ENCODE measurements around the gene STXBP4.

The STXBP4 gene

DNA sequence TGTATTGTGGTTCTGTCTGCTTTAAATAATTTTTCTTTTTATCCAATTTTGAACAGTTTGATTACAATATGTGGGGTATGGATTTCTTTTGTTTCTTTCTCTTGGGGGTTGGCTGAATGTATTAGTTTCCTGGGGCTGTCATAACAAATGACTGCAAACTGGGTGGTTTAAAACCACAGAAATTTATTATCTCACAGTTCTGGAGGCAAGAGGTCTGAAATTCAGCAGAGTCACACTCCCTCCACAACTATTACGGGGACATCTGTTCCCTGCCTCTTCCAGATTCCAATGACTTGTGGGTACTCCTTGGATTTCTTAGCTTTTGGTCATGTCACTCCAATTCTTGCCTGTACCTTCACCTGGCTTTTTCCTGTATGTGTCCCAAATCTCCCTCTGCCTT lies 23.8 kb upstream of the STXBP4 start:
- TF ChIP-seq CTCF (IDR thresholded peaks at IDR 0.05; ENCODE audit: unreplicated experiment in 3 of 3): no peak
- Mint-ChIP-seq H3K27ac (no peak overlapping the region), H3K27me3 (ENCODE audit: low read depth) (no peaks in the 10 kb centered on the region), H3K36me3 (ENCODE audit: low read depth) (peaks cover 19% of the 10 kb centered on the region), H3K4me1 (no peaks in the 10 kb centered on the region), H3K9me3 (no peaks in the 10 kb centered on the region), H3K4me3 (no peak overlapping the region)

- no peaks in the 10 kb centered on the region for H3K9me3 Mint-ChIP-seq
- H3K27me3 Mint-ChIP-seq (ENCODE audit: low read depth): no peaks in the 10 kb centered on the region
- no peak overlapping the region for H3K4me3 Mint-ChIP-seq
- H3K27ac Mint-ChIP-seq: no peak overlapping the region
- H3K4me1 Mint-ChIP-seq: no peaks in the 10 kb centered on the region
- TF ChIP-seq CTCF (IDR thresholded peaks at IDR 0.05; ENCODE audit: unreplicated experiment in 3 of 3): no peak
- peaks cover 19% of the 10 kb centered on the region for H3K36me3 Mint-ChIP-seq (ENCODE audit: low read depth)
These were observed 23.3 kb upstream of the STXBP4 start for GRCh38 chr17:54945231-54945630.

DNA sequence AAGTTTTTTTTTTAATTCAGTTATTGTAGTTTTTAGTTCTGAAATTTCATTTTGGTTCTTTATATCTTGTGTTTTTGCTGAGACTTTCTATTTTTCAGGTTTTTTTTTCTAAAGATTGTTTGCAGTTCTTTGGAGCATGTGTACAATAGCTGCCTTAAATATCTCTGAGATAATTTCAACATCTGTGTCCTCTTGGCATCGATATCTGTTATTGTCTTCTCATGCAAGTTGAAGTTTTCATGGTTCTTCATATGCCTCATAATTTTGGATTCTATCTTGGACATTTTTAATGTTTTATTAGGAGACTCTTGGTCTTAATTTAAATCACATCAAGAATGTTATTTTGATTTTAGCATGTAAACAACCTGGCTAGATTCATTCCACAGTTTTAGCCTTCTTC lies 22.9 kb upstream of the STXBP4 start:
- no peak for TF ChIP-seq CTCF (IDR thresholded peaks at IDR 0.05; ENCODE audit: unreplicated experiment in 3 of 3)
- H3K9me3 Mint-ChIP-seq: no peaks in the 10 kb centered on the region
- H3K27me3 Mint-ChIP-seq (ENCODE audit: low read depth): no peaks in the 10 kb centered on the region
- H3K4me1 Mint-ChIP-seq: no peaks in the 10 kb centered on the region
- H3K4me3 Mint-ChIP-seq: no peak overlapping the region
- H3K27ac Mint-ChIP-seq: no peak overlapping the region
- H3K36me3 Mint-ChIP-seq (ENCODE audit: low read depth): peaks cover 19% of the 10 kb centered on the region

DNA sequence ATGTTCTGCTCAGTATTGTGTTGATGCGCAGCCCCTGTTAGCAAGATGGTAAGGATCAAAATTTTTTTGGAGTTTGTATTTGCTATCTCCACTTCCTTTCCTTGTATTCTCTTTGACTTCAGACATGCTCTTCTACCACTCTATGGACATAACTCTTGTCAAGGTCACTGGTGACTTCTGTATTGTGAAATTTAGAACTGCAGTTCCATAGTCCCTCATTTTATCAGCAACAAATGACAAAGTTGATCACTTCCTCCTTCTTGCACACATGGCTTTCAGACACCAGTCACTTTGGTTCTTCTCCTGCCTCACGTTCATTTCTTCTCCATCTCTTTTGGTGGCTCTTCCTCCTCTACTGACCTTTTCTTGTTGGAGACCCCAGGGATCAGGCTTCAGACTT lies 21.2 kb upstream of the STXBP4 start:
- Mint-ChIP-seq H3K27me3 (ENCODE audit: low read depth) (no peaks in the 10 kb centered on the region), H3K9me3 (no peaks in the 10 kb centered on the region), H3K4me1 (no peaks in the 10 kb centered on the region), H3K27ac (no peak overlapping the region), H3K36me3 (ENCODE audit: low read depth) (peaks cover 25% of the 10 kb centered on the region), H3K4me3 (no peak overlapping the region)
- TF ChIP-seq CTCF (IDR thresholded peaks at IDR 0.05; ENCODE audit: unreplicated experiment in 3 of 3): no peak

DNA sequence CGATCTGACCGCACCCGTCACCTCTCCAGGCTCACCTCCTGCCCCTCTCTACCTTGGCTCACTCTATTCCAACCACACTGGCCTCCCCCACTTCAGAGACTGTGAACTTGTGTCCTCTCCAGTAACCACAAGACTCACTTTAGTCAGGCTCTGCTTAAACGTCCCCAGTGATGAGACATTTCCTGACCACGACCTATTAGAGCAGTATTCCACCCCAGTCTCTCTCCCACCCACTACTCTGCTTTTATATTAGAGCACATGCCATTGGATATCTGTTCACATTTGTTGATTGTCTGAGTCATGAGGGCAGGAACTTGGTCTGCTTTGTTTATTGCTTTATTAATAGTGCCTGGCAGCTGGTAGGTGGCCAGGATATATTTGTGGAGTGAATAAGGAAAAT lies 20.2 kb upstream of the STXBP4 start:
- H3K27me3 Mint-ChIP-seq (ENCODE audit: low read depth): no peaks in the 10 kb centered on the region
- no peak for TF ChIP-seq CTCF (IDR thresholded peaks at IDR 0.05; ENCODE audit: unreplicated experiment in 3 of 3)
- no peak overlapping the region for H3K4me3 Mint-ChIP-seq
- no peak overlapping the region for H3K27ac Mint-ChIP-seq
- no peaks in the 10 kb centered on the region for H3K4me1 Mint-ChIP-seq
- H3K9me3 Mint-ChIP-seq: no peaks in the 10 kb centered on the region
- peaks cover 23% of the 10 kb centered on the region for H3K36me3 Mint-ChIP-seq (ENCODE audit: low read depth)

- Mint-ChIP-seq H3K27me3 (ENCODE audit: low read depth) (no peaks in the 10 kb centered on the region), H3K4me3 (no peak overlapping the region), H3K9me3 (no peaks in the 10 kb centered on the region), H3K4me1 (no peaks in the 10 kb centered on the region), H3K27ac (peak overlapping the region in 1 of 3 experiments; percentile 54), H3K36me3 (ENCODE audit: low read depth) (peaks cover 35% of the 10 kb centered on the region)
- TF ChIP-seq CTCF (IDR thresholded peaks at IDR 0.05; ENCODE audit: unreplicated experiment in 3 of 3): no peak
These were observed 18.4 kb upstream of the STXBP4 start for GRCh38 chr17:54950116-54950515.

Data from nephron (organoid).